GM12892 (cell line): Measurements from ENCODE around the gene SLC39A11.
"Not testable (repeated sequence)": the region's sequence is repeated elsewhere in the genome, so short reads cannot be mapped to it uniquely, and the experiment has no call there.

Experiments used
- DNase-seq: peaks from one replicate; pipeline ENCODE4 v3.0.0; 2011; ENCODE audit not compliant: insufficient read length
- FAIRE-seq: peaks from 2 replicates; lab custom pipeline; 2011; peaks lifted over from hg19 to GRCh38; lab: Jason Lieb, UNC
- POLR2A ChIP-seq: IDR thresholded peaks from 2 replicates; pipeline ENCODE4 v1.6.1; 2011; ENCODE audit warnings: low read depth, low read length, control low read depth
- POLR2AphosphoS5 ChIP-seq: IDR thresholded peaks from 2 replicates; pipeline ENCODE4 v1.6.1; 2011; ENCODE audit warnings: low read depth, low read length, control low read depth
- TAF1 ChIP-seq: IDR thresholded peaks from 2 replicates; pipeline ENCODE4 v1.6.1; 2011; ENCODE audit warnings: low read depth, mild to moderate bottlenecking, control low read depth, low read length, borderline replicate concordance

Gene SLC39A11

DNA sequence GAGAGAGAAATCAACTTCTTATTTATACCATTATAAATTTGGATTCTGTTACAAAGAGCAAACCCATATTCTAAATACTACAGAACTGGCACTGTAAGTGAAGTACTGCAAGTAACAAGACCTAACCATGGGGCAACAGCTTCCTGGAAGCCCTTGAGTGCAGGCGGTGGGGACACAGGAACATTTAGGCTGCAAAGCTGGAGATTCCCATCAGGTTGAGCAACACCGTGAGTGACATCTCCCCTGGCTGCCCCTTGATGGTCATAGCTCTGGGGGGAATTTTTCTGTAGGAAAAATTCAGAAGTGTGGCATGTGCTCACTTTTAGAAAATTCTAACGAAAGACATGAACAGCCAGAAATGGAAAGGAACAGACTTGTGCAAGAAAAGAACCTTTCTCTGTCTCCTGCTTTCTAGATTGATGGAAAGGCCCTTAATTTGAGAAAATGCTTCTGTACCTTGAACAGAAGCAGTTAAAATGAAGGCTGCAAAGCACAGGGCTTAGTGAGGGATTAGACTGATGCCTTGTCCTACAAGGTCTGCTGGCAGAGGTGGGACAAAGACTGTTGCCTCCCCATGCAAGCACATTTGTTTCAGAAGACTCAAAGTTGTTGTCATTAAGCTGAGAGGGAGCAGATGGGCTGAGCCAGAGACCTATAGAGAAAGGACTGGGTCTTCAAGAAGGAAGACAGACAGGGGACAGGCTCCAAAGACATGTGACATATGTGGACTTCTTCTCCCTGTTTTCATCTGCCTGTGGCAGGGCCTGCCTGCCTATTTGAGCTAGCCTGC, 380.8 kb downstream of the SLC39A11 start:
- TF ChIP-seq TAF1 (no peak), POLR2AphosphoS5 (no peak), POLR2A (no peak)
- DNase-seq (no peak), FAIRE-seq (no peak)

DNA sequence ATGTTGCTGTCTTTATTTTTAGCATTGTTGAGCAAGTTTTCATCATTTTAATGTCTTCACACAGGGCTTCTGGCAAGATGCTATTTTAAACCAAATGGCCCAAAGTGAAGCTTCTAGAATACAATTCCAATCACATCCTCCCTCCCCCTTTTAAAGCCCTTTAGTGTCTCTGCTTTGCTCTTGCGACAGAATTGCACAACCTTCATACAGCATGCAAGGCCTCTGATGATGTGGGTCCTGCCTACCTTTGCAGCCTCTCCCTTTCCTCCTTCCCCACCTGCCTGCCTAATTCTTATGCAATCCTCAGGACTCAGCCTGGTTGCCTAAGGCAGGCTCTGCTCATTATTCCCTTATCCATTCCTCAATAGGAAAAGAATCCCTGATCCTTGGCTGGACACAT, 381.7 kb downstream of the SLC39A11 start:
- FAIRE-seq (no peak), DNase-seq (no peak)
- TF ChIP-seq TAF1 (no peak), POLR2A (no peak), POLR2AphosphoS5 (no peak)

DNA sequence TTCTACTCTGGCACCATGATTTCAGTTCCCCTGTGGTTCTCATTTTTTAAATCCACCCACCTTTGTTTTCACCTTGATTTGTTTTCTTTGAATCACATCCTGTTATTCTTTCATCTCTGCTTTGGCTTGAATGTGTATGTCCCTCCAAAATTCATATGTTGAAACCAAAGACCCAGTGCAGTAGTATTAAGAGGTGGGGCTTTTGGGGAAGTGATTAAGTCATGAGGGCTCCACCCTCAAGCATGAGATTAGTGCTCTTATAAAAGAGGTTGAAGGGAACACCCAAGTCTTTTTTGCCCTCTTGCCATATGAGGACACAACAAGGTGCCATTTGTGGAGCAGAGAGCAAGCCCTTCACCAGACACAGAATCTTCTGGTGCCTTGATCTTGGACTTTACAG, 382.3 kb downstream of the SLC39A11 start:
- no peak for DNase-seq
- TF ChIP-seq POLR2AphosphoS5 (no peak), POLR2A (no peak), TAF1 (no peak)
- no peak for FAIRE-seq

DNA sequence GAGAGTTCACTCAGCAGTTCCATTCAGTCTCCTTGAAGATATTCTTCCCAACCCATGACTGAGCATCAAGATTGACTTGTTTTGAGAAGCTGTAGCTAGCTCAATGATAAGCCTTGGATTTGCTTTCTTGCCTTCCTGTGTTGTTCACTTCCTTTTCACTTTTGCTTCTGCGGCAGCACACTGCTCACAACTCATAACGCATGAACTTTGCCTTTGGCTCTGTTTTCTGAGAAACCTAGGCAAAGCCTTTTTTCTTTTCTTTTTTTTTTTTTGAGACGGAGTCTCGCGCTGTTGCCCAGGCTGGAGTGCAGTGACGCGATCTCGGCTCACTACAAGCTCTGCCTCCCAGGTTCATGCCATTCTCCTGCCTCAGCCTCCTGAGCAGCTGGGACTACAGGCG, 383.8 kb downstream of the SLC39A11 start:
- not testable (repeated sequence) for FAIRE-seq, DNase-seq

DNA sequence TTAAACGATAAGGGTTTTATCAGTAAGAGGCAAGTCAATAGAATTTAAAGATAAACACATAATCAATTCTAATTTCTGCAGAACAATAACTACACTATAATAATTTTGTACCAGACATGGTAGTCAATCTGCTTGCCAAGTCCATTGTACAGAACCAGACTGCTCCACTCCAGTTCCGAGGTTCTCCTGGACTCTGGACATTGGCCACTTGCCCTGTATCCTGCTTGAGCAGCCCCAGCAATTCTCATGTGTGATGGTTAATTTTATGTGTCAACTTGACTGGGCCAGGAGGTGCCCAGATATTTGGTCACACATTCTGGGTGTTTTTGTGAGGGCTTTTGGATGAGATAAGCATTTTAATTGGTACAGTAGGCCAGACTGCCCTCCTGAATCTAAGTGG, 384.6 kb downstream of the SLC39A11 start:
- FAIRE-seq: no peak
- TF ChIP-seq POLR2A (no peak), TAF1 (no peak), POLR2AphosphoS5 (no peak)
- DNase-seq: no peak

DNA sequence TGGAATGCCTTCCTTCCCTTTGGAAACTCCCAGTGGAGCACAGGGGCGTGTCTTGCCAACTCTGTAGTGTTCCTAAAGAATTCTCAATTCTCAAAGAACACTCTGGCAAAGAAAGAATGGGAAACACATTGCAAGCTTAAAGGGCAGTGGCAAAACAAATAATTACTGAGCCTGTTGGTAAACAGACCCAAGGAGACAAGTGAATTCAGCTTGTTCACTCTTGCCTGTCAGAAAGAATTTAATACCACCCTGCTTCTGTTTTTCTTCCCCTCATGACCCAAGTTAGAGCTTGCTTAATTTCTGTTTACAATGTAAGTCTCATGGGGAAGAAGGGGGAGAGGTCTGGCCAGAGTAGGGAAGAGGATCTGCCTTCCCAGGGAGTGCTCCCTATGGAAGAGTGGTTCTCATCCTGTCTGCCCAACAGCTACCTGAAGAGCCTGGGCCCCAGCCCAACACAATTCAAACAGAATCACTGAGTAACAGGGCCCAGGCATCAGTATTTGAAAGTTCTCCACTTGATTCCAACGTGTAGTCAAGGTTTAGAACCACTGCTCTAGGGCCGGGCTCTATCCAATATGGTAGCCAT, 386.0 kb downstream of the SLC39A11 start:
- FAIRE-seq: no peak
- TF ChIP-seq POLR2AphosphoS5 (no peak), TAF1 (no peak), POLR2A (no peak)
- DNase-seq: no peak

DNA sequence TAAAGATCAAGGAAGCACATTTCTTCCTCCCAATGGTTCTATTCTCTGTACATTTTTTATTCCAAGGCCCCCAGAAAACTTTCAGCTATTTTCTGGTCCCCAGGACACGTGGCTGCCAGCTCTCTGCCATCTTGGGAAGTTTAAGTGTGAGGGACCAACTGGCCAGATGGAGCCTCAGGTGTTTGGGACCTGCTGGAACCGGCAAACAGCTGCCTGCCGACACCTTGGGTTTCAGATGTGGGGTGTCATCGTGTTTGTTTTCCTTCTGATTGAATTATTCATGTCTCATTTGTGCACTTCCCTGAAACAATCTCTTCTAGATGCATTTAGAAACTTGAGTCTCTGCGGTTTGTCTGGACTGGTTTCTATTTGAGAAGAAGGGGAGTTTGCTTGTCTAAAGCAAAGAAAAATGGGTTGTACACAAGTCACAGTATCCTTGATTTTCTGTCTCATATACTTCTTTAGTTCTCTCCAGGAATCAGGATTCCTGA, 386.5 kb downstream of the SLC39A11 start:
- FAIRE-seq (no peak), DNase-seq (peak; percentile 39)
- TF ChIP-seq TAF1 (no peak), POLR2A (no peak), POLR2AphosphoS5 (no peak)

DNA sequence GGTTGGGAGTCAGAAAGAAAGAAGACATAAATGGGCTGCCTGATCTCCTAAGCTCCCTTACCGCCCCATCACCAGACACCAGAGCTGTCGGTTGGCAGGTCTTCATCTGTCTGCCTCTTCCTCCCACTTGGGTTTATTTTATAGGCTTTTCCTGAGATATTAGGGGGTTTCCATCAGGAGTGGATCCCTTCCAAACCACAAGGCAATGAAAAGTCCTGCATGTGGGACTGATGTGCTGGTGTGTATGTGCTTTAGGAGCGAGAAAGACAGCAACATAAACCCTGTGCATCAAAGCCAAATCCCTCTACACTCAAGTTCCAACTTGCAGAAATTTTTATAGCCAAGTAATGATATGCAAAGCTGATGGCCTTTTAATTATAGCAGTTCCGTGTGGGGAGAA, 389.5 kb downstream of the SLC39A11 start:
- TF ChIP-seq POLR2AphosphoS5 (no peak), TAF1 (no peak), POLR2A (no peak)
- FAIRE-seq: no peak
- no peak for DNase-seq

DNA sequence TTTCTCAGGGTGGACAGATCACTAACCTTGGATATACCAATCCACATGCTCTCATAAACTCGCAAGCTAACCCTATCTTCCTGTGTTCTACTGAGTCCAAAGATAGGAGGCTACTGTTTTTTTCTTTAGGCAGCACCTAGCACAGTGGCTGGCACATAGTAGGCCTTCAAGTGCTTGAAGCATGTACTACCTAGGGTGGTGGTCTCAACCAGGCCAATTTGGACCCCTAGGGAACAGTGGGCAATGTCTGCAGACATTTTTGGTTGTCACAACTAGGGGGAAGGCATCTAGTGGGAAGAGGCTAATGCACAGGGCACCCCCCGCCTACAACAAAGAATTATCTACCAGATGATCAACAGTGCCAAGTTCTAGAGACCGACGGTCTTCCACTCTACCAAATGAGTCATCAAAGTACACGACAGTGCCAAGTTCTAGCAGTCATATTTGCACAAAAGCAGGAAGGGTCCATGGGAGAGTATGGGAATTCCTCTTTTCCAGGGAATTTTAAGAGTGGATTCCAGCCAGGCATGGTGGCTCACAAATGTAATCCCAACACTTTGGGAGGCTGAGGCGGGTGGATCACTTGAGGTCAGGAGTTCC, 390.3 kb downstream of the SLC39A11 start:
- FAIRE-seq (no peak), DNase-seq (no peak)
- TF ChIP-seq TAF1 (no peak), POLR2AphosphoS5 (no peak), POLR2A (no peak)

DNA sequence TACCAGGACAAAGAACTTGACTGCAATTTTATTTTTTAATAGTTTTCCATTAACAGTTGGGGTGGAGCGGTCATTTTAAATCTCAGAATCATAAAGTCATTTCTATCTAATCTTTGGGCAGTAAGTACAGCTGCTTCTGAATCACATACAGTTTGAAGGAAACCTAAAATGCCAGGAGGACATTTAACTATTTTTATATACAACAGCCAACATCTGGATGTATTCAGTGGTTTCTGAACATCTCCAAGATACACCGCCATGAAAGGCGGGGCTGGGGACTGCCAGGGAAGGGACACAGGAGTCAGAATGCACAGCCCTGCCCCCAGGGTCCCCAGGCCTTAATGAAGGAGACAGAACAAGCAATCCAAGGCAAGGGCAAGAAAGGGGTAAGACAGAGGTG, 392.3 kb downstream of the SLC39A11 start:
- TF ChIP-seq POLR2AphosphoS5: no peak
- no peak for TF ChIP-seq POLR2A
- no peak for TF ChIP-seq TAF1
- no peak for DNase-seq
- FAIRE-seq: no peak

DNA sequence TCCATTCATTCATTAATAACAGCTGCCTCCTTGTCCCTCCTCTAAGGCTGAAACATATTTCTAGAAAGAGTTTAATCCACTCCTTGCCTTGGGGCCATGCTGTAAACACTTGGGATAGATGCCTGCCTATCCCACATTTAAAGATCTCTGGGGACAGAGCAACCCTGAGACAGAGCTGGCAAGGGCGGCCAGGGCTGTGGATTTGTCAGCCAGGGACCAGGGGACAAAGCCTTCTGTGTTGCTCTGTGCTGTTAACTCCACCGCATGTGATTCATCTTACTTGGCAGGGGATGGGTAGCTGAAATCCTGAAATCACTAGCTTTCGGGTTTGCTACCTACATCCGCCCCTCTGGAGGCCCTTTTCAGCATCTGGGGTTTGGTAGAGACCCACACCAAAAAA, 392.9 kb downstream of the SLC39A11 start:
- FAIRE-seq: no peak
- TF ChIP-seq POLR2AphosphoS5 (no peak), POLR2A (no peak), TAF1 (no peak)

More for the DNA sequence above, 392.9 kb downstream of the SLC39A11 start:
- DNase-seq: no peak
